Transverse colon (tissue), 4 donors: ENCODE measurements around the gene EBF3. TPM values are rescaled to one million over a fixed set of nuclear protein-coding genes. Genes with fewer than 3 reads are reported as not detected.

Experiments used
- DNase-seq: peaks from one replicate; pipeline ENCODE4 v3.0.0-alpha.2; 2019
- H3K27ac ChIP-seq, 4 donors: fragments of 200-600 bp; sonication (generic); 2 replicates each; pipeline ENCODE4 v1.5.1; 2016 to 2018; ENCODE audit warnings: inconsistent platforms in 4 of 4
- H3K27me3 ChIP-seq: fragments of 200-600 bp; sonication (generic); 2 replicates; pipeline ENCODE4 v1.5.1; 2017; ENCODE audit warnings: inconsistent platforms
- H3K36me3 ChIP-seq, 4 donors: fragments of 200-600 bp; sonication (generic); 2 replicates each; pipeline ENCODE4 v1.5.1; 2017 to 2019; ENCODE audit warnings: inconsistent platforms in 4 of 4
- H3K4me1 ChIP-seq, 4 donors: fragments of 200-600 bp; sonication (generic); 2 replicates each; pipeline ENCODE4 v1.5.1; 2017 to 2020; ENCODE audit warnings: inconsistent platforms in 4 of 4
- H3K4me3 ChIP-seq, 4 donors: fragments of 200-600 bp; sonication (generic); 1 replicate in 1 of 4; 2 replicates in 3 of 4; pipeline versions ENCODE4 v1.5.1 to v1.6.1; 2017 to 2019; ENCODE audit warnings: inconsistent platforms in 4 of 4
- H3K9me3 ChIP-seq, 2 donors: fragments of 200-600 bp; sonication (generic); 2 replicates each; pipeline ENCODE4 v1.5.1; 2017 to 2019; ENCODE audit warnings: inconsistent platforms in 2 of 2
- EP300 ChIP-seq: sonication (generic); formaldehyde crosslinking; IDR thresholded peaks from one replicate; pipeline ENCODE4 v1.6.1; 2017; ENCODE audit warnings: antibody characterized with exemption, low read depth
- POLR2A ChIP-seq: fragments of 450-650 bp; IDR thresholded peaks from one replicate; pipeline ENCODE4 v1.6.1; 2016; ENCODE audit warnings: antibody characterized with exemption, mild to moderate bottlenecking, moderate library complexity
- POLR2AphosphoS5 ChIP-seq, 3 donors: sonication (generic); formaldehyde crosslinking; IDR thresholded peaks; one replicate each; pipeline ENCODE4 v1.6.1; 2016; ENCODE audit warnings: antibody characterized with exemption in 3 of 3
- WGBS, 2 donors: methylation state at CpG; one replicate each; pipeline ENCODE4 v1.1.5; 2018; ENCODE audit warnings: low coverage in 1 of 2; 5-methylcytosine and 5-hydroxymethylcytosine counted together
- in situ Hi-C, 4 donors: fragments of 200-750 bp; cut with MboI; loops; one replicate each; pipeline versions ENCODE4 v1.15.0 to v1.15.1; 2017; ENCODE audit warnings: low sequenced_read_pairs in 3 of 4, low pct_ligation_motif_present in 1 of 4, low pct_unique_long_range_greater_than_20kb in 1 of 4
- intact Hi-C: fragments of 100-400 bp; cut with DNase I; formaldehyde crosslinking; loops from one replicate; pipeline ENCODE4 v1.15.1; 2023; ENCODE audit warnings: low total_unique reads
- total RNA-seq, 4 donors: library from RNA; depleted of rRNA; stranded (reverse); fragments of >200 nt; gene quantifications; one replicate each; pipeline ENCODE4 v1.1.0, GENCODE V29; 2016
- TF ChIP-seq, protein P1 (sequence below), 5 experiments: fragments of 200-600 bp in 3 of 5; fragments of 450-650 bp in 2 of 5; sonication (generic) in 3 of 5; IDR thresholded peaks; 1 replicate in 2 of 5; 2 replicates in 3 of 5; pipeline ENCODE4 v1.5.1; 2016 to 2017; ENCODE audit warnings: antibody characterized with exemption in 5 of 5, inconsistent platforms in 3 of 5, mild to moderate bottlenecking in 2 of 5, moderate library complexity in 1 of 5

EBF3 gene
- total RNA-seq, 4 donors from 2014 or later: 0.37 to 6.6 (median 1.0) TPM

DNA sequence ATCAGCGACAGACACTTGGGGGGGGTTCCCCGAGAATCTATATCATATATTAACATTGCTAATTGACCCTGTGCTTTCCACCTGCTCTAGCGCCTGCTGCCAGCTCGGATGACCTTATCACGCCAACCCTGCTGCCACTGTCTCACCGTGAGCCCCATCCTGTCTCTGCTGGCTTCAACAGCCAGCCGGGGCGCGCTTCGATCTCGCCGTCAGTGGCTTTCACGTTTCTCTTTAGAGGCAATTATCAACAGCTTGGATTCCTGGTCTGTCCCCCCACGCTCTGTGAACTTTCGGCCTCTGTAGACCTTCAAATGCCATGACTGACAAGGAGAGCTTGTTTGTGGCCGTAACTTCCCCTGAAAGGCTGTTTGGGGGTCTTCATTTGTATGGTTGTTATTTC is 123.0 kb downstream of the EBF3 start:
- in situ Hi-C loops: no loop called here

DNA sequence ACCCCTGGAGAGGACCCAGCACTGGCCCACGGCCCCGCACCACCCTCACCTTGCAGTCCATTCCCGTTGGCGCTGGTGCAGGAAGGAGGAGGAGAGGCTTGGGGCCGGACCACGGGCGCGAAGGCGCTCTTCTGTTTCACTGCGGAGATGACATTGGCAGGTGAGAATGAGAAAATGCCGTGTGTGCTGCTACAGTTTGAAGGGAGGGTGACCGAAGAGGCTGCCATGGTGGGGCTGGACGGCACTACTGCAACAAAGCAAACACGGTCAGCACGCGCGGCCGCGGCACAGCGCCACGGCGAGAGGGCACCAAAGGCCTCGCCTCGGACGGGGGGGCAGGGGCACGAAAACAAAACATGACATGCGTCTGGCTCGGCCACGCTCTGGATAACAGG is 123.9 kb downstream of the EBF3 start:
- TF ChIP-seq POLR2A: no peak
- no peak for TF ChIP-seq POLR2AphosphoS5 (IDR thresholded peaks at IDR 0.05)
- TF ChIP-seq, protein P1, sequence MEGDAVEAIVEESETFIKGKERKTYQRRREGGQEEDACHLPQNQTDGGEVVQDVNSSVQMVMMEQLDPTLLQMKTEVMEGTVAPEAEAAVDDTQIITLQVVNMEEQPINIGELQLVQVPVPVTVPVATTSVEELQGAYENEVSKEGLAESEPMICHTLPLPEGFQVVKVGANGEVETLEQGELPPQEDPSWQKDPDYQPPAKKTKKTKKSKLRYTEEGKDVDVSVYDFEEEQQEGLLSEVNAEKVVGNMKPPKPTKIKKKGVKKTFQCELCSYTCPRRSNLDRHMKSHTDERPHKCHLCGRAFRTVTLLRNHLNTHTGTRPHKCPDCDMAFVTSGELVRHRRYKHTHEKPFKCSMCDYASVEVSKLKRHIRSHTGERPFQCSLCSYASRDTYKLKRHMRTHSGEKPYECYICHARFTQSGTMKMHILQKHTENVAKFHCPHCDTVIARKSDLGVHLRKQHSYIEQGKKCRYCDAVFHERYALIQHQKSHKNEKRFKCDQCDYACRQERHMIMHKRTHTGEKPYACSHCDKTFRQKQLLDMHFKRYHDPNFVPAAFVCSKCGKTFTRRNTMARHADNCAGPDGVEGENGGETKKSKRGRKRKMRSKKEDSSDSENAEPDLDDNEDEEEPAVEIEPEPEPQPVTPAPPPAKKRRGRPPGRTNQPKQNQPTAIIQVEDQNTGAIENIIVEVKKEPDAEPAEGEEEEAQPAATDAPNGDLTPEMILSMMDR (IDR thresholded peaks at IDR 0.05): no peak
- no peak for TF ChIP-seq EP300
- H3K4me1 ChIP-seq: no peaks in the 10 kb centered on the region
- no peak for DNase-seq
- 96 to 97% methylated on average over 15 to 27 of the region's 29 CpGs for WGBS, 2 donors
- H3K27ac ChIP-seq: no peak overlapping the region
- H3K36me3 ChIP-seq: no peaks in the 10 kb centered on the region
- intact Hi-C loops (no loop called here), in situ Hi-C loops (no loop called here)
- H3K27me3 ChIP-seq: no peaks in the 10 kb centered on the region
- H3K9me3 ChIP-seq: no peaks in the 10 kb centered on the region
- H3K4me3 ChIP-seq: no peak overlapping the region

More for the DNA sequence above, 123.0 kb downstream of the EBF3 start:
- H3K27me3 ChIP-seq: no peaks in the 10 kb centered on the region
- no peaks in the 10 kb centered on the region for H3K4me1 ChIP-seq
- TF ChIP-seq EP300 (no peak), POLR2AphosphoS5 (IDR thresholded peaks at IDR 0.05) (no peak), POLR2A (no peak)
- TF ChIP-seq, protein P1 (IDR thresholded peaks at IDR 0.05): no peak
- intact Hi-C loops: no loop called here
- no peaks in the 10 kb centered on the region for H3K36me3 ChIP-seq
- H3K9me3 ChIP-seq: no peaks in the 10 kb centered on the region
- no peak overlapping the region for H3K4me3 ChIP-seq
- DNase-seq: no peak
- no peak overlapping the region for H3K27ac ChIP-seq
- WGBS, 2 donors: 87 to 94% methylated on average over 5 to 16 of the region's 16 CpGs

DNA sequence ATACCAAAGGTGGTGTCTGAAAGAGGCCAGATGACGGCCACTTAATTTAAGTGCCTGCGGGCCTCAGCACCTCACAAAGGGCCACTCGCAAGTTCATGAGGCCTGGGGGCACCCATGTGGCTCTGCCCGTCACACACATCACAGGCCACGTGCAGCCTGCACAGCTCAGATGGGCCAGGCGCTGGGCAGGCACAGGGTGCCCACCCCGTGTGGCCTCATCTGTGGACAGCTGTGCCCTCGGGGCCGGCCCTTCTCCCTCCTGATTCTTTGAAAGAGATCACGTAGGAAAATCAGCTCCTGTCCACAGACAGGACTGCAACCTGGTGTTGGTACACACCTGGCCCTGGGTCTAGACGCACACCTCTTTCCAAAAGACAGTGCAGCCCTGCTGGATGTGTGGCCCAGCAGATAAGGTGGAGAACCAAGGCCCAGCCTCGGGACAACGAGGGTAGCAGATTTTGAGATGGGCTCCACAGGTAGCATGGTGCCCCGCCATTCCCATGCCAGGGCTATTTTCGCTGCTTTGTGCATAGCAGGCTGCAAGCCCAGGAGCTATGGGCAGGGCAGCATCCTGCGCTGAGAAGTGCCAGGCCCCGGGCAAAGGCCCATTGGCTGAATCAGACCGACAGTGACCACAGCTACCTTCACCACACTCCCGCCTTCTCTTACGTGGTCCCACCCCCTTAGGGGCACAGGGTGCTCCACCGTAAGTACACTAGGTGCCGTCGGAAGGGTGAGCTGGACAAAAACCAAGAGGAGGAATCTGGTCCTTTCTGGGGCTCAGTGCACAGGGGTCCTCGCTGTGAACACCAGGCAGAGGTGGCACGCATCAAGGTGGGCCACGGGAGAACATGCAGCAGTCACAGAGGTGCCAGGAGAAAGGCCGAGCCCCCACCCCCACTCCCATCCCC is 124.5 kb downstream of the EBF3 start:
- no peak overlapping the region for H3K4me3 ChIP-seq
- WGBS, 2 donors: 93% methylated on average over 26 of the region's 27 CpGs; no CpG with 5 or more reads in 1 of the 2 donors
- no peak overlapping the region for H3K27ac ChIP-seq
- no peaks in the 10 kb centered on the region for H3K9me3 ChIP-seq
- no peaks in the 10 kb centered on the region for H3K36me3 ChIP-seq
- intact Hi-C loops: no loop called here
- in situ Hi-C loops: no loop called here
- H3K27me3 ChIP-seq: no peaks in the 10 kb centered on the region
- no peak for TF ChIP-seq POLR2AphosphoS5 (IDR thresholded peaks at IDR 0.05)
- no peak for DNase-seq
- H3K4me1 ChIP-seq: no peaks in the 10 kb centered on the region

DNA sequence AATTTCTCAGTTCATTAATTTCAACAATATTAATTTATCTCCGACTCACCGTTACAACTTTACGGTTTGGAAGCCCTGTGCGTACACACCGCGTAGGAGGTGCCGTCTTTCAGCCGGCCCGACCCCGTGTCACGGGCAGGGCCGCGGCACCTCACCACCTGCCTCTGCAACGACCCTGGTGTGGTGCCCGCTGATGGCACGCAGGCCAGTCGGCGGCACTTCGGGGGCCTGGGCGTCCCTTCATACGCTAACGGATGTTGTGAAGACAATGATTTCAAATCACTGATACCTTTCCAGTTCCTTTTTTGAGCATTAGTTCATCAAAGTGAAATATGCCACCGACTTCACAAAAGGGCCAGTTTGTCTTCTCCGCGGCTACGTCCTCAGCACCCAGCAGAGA is 125.3 kb downstream of the EBF3 start:
- Histone ChIP-seq H3K9me3 (no peaks in the 10 kb centered on the region), H3K27me3 (no peaks in the 10 kb centered on the region), H3K36me3 (no peaks in the 10 kb centered on the region), H3K27ac (no peak overlapping the region), H3K4me3 (no peak overlapping the region), H3K4me1 (no peaks in the 10 kb centered on the region)
- intact Hi-C loops: no loop called here
- 93 to 95% methylated on average over 13 to 26 of the region's 26 CpGs for WGBS, 2 donors
- DNase-seq: no peak
- TF ChIP-seq, protein P1 (IDR thresholded peaks at IDR 0.05): no peak
- TF ChIP-seq POLR2AphosphoS5 (IDR thresholded peaks at IDR 0.05) (no peak), POLR2A (no peak), EP300 (no peak)
- in situ Hi-C loops: no loop called here
